Stimulated activated CD4-positive, alpha-beta T cell treated with anti-CD3 and anti-CD28 coated beads, TNF-alpha, amount 100 ng/mL, for 4 hours (primary cell): ENCODE results near the gene CPLX3.

Experiments
- DNase-seq, 3 experiments: peaks; one replicate each; pipeline ENCODE4 v3.0.0-alpha.2; 2020; ENCODE audit warnings: low read depth in 3 of 3

Gene CPLX3

DNA sequence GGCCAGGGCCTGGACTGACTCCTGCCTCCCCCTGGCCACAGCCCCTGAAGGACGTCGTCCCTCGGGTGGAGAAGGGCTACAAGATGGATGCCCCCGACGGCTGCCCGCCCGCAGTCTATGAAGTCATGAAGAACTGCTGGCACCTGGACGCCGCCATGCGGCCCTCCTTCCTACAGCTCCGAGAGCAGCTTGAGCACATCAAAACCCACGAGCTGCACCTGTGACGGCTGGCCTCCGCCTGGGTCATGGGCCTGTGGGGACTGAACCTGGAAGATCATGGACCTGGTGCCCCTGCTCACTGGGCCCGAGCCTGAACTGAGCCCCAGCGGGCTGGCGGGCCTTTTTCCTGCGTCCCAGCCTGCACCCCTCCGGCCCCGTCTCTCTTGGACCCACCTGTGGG lies 24.1 kb upstream of the CPLX3 start:
- no peak for DNase-seq

DNA sequence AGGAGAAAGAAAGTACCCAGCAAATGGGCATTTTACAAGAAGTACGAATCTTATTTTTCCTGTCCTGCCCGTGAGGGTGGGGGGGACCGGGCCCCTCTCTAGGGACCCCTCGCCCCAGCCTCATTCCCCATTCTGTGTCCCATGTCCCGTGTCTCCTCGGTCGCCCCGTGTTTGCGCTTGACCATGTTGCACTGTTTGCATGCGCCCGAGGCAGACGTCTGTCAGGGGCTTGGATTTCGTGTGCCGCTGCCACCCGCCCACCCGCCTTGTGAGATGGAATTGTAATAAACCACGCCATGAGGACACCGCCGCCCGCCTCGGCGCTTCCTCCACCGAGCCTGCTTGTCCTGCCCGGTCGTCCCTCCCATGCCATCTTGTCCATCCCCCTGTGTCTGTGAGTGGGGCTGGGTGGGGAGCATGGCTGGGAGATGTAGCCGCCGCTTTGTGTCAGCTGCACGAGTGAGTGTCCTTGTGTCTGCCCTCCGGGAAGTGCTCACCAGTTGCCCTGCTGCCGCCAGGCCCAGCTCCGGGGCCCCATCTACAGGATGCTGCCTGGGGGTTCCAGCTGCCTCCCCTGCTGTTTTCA lies 23.5 kb upstream of the CPLX3 start:
- no peak for DNase-seq

DNA sequence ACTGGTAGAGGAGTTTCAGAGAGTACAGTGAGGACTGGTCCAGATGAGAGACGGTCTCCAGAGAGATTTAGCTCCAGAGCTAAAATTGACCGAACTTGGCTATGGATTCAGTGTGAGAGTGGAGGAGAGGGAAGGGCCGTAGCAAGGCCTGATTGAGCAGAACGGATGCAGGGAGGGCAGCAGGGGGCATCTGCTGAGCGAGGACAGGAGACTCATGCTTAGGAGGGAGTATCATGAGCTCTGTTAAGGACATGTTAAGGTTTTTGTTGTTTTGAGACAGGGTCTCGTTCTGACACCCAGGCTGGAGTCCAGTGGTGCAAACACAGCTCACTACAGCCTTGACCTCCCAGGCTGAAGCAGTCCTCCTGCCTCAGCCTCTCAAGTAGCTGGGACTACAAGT lies 21.5 kb upstream of the CPLX3 start:
- DNase-seq, result no peak

DNA sequence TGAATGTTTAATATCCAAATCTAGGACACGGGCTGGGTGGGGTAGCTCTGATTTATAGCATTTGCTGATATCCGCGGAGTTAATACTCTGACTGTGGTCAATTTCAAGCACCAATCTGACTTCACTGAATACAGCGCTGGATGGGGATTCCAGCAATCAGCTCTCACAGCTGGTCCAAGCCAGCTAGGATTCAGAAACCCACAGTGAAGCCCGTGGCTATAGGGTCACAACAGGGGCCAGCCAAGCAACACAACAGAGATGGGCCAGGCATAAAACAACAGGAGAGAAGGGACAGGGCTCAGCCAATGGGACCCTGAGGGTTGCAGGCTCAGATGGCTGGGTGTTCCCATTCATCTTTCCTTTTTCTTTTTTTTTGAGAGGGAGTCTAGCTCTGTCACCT lies 19.1 kb upstream of the CPLX3 start:
- DNase-seq, result no peak

DNA sequence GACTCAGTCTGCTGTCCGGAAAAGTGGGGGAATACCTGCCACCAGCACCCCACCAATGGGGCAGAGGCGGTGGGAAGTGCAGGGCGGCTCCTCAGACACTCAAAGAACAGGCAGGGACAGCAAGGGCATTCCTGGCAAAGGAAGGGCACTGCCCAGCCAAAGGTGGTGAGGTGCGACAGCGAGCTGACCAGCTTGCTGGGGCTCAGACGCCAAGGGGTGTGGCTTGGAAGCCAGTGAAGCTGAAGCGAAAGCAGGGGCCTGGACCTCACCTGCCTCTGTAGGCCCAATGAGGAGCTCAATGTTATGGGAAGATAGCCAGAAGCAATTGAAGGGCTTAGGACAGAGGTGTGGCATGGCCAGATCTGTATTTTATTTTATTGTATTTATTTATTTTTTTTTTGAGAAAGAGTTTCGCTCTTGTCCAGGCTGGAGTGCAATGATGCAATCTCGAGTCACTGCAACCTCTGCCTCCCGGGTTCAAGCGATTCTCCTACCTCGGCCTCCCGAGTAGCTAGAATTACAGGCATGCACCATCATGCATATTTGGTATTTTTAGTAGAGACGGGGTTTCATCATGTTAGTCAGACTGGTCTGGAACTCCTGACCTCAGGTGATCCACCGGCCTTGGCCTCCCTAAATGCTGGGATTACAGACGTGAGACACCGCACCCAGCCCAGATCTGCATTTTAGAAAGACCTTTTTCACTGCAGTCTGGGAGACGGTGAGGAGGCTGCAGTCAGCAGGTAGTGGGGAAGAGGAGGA lies 18.2 kb upstream of the CPLX3 start:
- no peak for DNase-seq

DNA sequence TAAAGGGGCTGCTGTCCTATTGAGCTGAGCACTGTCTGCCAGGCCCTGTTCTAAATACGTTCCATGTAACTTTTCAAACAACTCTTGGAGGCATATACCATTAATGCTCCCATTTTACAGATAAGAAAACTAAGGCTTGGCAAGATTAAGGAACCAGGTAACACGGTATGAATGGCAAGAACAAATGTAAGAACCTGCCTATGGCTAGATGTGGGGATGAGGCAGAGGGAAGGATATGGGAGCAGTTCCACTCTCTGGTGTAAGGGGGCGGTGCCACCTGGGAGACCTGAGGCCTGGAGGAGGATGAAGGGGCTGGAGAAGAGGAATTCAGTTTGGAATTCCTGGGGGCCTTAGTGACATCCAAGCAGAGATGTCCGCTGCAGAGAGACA lies 17.6 kb upstream of the CPLX3 start:
- DNase-seq, result no peak

DNA sequence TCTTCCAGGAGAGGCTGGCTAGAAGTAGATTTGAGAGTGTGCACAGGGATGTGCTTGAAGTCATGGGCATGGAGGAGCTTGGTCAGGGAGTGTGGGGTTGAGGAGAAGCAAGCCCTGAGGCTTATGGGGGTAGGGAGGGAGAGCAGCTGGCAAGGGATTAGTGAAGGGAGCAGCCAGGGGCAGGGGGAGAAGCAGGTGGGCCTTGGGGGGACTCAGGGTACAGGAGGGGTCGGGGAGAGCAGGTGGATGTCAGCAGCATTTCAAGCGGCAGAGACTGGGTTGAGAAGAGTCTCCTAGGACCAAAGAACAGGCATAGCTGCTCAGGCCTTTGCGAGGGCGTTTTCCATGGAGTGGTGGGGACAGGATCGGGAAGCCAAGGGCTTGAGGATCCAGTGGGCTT lies 17.2 kb upstream of the CPLX3 start:
- DNase-seq, result no peak

DNA sequence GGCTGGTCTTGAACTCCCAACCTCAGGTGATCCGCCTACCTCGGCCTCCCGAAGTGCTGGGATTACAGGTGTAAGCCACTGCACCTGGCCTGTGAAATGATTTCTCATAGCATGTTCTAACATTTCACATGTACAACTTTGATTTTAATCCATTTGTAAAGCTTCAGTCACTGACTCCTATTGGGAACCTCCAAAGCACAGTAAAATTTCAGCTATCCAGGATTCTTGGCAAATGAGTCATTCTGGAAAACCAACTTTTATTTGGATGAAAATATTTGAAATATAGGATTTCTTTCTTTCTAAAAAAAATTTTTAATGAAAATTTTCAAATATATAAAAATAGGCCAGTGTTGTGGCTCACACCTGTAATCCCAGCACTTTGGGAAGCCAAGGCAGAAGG lies 16.5 kb upstream of the CPLX3 start:
- no peak for DNase-seq

DNA sequence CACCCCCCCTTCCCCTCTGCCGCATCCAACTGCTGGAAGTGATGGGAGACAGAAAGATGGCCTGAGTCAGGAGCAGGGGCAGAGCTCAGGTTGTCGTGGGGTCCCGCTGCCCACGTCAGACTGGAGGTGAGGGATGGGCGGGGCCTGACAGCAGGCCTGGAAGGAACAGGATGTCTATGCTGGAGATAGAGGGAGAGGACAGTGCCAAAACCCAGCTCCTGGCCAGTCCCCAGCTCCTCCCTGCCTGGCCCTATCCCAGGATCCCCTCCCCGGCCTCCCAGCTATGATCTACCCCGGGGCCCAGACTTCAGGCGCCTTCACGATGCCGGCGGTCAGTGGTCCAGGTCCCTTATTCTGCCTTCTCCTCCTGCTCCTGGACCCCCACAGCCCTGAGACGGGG lies 13.9 kb upstream of the CPLX3 start, which contains the start of gene LMAN1L:
LMAN1L (plus strand) TSS at position 303 of the 400 bp plus-strand sequence; CDS start at position 323, 20 bp downstream.
- DNase-seq, result no peak

DNA sequence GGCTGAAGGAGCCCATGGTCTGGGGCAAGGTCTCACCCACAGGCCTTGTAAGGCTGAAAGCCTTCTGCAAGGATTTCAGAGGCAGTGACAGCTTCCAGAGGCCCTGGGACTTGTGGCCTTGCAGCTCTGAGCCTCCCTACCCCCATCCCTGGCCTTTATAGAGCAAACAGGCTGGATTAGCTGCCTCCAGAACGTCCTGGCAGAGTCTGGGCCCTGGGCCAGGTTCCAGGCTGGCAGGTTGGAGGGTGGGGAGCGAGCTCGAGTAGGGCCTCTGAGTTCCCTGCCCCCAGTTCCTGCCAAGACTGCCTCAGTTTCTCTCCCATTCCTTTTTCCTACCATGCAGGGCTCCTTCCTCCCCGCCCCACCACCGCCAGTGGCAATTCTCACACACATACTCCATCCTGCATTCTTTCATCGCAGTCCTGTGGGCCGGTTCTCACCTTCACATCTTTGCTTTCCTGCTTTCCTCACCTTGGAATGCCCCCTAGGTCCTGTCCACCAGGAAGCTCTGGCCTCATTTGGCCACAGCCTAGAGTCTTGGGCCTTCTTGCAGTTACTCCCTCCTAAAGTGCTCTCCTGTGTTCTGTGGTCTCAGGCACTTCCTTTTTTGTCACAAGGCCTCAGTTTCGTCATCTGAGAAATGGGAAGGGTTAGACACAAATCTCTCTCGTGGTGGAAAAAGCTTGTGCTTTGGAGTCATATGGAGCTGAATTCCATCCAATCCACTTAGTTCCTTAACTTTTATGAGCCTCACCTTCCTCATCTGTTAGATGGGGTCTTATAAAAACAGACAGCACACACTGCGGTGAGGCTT lies 11.1 kb upstream of the CPLX3 start:
- no peak for DNase-seq

DNA sequence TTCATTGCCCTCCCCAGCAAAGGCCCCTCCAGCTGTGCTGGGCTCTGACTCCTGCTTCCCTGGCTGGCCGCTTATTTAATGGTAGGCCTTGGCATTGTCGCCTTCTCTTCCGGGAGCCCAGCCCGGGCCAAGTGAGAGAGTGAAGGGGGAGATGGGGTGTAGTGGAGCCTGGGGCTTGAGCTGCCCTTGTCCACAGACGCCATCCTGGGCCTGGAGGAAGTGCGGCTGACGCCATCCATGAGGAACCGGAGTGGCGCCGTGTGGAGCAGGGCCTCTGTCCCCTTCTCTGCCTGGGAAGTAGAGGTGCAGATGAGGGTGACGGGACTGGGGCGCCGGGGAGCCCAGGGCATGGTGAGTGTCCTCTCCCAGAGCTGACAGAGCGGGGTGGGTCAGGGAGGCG lies 10.5 kb upstream of the CPLX3 start:
- no peak for DNase-seq

DNA sequence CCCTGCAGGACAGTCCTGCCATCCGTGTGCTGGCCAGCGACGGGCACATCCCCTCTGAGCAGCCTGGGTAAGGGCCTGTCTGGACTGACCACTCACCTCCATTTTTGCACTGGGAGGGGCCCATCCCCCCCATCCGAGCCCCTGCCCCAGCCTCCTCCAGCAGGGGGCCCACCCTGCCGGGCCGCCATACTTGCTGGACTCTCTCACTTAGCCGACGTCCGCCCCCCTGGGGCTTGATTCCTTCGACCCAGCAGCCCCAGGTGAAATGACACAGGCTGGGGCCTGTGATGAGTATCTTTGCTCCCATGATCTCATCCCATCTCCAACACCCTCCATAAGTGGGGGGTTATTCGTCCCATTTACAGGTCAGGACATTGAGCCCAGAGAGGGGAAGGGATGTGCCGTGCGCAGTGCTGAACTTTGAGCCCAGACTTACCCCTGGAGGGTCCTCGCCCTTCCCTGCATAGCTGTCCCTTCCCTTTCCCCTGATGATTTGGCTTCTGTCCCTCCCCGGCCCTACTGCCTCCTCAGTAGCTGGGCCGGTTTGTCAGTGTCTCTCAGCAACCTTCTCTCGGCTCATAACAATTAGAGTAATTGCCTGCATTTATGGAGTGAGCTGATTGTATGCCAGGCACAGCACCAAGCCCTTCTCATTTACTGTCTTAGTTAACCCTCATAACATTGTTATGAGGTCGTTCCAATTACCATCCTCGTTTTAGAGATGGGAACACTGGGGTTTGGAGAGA lies 9.6 kb upstream of the CPLX3 start:
- no peak for DNase-seq

DNA sequence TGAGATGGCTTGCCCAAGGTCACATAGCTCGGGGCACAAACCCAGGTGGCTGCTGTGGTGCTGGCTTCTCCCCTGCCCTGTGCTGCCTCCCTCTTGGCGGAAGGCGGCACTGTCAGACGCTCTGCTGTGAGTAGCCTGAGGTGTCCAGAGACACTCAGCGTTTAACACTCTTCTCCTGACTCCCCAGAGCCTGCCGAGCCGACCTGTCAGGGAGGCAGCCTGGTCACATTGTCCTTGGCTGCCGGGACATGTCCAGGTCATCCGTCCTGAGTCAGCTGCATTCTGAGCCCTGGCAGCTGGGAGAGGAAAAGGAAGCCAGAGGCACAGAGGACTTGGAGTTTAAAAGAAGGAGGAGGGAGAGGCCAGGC lies 9.1 kb upstream of the CPLX3 start:
- DNase-seq, result no peak

DNA sequence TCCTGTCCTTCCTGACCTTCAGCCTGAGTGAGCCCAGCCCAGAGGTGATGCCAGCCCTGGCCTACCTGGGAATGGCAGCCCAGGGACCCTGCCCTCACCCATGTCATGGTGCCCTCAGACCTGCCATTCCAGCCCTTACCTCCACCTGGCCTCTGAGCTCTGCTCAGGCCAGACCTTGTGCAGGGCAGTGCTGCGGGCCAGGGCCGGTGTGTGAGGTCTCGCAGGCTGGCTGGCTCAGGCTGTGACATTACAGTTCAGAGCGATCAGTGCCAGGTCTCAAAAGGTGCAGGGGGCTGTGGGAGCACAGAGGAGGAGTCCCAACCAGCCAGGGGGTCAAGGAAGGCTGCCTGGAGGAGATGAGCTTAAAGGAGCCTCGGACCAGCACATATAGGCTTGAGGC lies 6.4 kb upstream of the CPLX3 start:
- no peak for DNase-seq

DNA sequence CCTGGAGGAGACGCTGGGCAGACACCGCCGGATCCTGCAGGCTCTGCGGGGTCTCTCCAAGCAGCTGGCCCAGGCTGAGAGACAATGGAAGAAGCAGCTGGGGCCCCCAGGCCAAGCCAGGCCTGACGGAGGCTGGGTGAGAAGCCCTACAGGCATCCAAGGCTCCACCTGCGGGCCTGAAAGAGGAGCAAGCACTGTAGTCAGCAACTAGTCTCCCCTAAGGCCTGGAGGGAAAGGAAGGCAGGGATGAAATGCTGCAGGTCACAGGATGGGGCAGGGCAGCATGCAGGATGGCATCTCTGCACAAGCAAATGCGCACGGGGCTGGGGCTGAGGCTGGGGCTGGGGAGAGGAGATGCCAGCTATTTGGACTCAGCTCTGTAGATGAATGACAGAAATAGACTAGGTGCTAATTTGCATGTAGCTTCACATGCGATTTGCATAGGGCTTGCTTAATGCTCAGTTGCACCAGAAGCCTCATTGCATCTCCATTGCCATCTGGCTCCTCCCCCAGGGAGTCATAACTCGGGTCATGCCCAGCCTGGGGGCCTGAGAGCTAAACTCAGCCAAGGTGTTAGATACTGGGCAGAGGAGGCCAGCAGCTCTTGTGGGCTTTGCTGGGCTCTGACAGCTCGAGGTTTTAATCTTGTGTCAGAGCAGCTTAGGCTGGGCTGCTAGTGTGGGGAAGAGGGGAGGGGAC lies 5.2 kb upstream of the CPLX3 start:
- no peak for DNase-seq

DNA sequence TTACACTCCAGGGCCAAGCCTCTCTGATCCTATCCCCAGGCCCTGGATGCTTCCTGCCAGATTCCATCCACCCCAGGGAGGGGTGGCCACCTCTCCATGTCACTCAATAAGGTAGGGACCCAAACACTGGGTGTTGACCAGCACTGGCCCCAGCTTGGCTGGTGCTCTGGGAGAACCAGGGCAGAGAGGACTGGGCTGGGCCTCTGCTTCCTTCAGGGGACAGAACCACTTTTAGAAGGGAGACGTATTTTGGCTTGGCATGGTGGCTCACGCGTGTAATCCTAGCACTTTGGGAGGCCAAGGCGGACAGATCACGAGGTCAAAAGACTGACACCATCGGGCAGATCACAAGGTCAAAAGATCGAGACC lies 4.7 kb upstream of the CPLX3 start:
- DNase-seq, result no peak

DNA sequence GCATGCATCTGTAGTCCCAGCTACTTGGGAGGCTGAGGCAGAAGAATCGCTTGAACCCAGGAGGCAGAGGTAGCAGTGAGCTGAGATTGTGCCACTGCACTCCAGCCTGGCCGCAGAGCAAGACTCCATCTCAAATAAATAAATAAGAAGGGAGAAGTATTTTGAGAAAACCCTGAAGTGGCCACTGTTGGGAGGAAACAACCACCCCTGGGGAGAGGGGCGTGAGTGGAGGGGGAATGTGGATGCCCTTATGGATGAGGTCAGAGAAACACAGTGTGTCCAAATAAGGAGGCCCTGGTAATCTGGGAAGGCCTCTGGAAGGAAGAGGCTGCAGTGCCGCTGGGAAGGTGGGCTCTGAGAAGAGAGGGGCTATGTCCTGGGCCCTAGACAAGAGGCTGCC lies 4.2 kb upstream of the CPLX3 start:
- no peak for DNase-seq

DNA sequence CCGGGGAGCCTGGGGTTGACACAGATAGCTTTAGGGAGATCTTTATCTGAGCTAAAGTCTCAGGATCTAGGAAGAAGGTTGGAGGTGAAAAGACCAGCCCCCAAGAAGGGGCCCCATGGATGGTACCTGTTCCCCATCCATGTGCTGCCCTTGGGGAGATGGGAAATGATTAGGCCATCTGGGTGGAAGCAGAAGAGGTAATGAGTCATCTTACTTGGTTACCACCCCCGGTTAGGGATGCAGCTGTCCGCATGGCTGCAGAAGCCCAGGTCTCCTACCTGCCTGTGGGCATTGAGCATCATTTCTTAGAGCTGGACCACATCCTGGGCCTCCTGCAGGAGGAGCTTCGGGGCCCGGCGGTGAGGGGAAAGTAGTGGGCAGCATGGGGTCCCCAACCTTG lies 3.1 kb upstream of the CPLX3 start:
- DNase-seq, result no peak

DNA sequence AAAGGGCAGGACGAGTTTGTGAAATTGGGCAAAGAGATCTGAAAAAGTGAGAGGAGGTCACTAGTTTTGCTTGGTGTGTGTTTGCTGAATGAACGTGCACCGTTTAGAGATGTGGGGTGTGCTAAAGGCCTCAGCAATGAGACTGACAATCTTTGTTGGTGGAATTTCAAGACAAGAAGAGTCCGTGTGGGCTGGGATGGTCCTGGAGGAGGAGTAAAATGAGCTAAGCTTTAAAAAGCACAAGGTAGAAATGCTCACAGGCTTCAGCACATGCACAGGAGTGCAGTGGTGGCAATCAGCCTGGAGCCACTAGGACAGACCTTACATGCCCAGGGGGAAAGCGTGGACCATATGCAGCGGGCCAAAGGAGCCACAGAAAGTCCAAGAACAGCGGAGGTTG lies 1.5 kb upstream of the CPLX3 start:
- DNase-seq, result no peak

DNA sequence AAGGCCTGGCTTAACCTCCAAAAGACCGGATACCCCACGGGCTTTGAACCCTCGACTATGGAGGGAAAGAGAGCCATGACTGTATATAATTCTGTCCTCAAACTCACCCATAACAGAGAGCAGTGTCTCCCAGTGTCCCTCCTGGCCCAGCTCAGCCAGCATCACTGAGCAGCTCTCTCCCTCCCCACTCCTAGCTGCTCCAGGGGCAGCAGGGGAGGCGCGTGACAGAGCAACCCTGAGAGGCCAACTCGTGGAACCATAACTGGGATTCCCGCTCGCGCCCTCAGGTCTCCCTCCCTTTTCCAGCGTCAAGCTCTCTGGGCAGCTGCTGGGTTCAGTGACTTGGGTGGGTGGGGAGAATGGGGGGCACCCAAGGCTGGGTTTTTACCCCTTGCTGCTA lies 561 bp upstream of the CPLX3 start:
- no peak for DNase-seq

DNA sequence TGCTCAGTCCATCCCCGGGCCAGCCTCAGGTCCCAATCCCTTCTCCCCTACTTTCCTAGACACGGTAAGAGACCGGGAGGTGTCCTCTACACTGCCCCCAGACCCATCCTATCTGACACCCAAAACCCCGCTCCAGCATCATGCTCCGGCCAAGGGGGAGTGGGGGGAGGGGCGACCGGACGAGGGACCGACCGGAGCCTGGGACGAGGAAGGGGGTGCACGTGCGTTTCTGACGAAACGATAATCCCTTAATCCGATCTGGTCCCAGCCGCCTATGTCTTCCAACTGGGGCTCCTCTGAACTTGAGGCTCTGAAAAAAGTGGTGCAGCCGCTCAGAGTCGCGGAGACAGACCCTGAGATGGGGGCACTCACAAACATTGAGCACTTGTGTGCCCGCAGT lies 494 bp downstream of the CPLX3 start:
- DNase-seq, result no peak

DNA sequence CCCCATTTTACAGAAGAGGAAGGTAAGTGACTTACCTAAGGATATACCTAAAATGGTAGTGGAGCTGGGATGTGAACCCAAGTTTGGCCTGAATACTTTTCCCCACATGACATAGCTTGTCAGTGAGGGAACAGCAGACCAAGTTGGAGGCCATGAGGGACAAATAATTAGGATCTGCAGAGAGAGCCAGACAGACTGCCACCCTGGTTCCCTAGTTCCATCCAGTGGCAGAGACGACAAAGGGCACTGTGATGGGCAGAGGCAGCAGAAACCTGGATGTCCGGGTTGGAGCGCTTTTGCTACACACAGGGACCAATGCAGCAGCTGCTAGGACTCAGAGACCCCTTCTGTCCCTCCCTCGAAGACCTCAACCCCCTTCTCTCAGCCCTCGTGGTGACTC lies 1.2 kb downstream of the CPLX3 start:
- no peak for DNase-seq
